Thyroid gland (tissue), 4 donors: ENCODE results near the gene ABCC3.

Experiments
- CTCF ChIP-seq, 6 experiments: fragments of 200-600 bp in 3 of 6; fragments of 450-650 bp in 3 of 6; sonication (generic) in 3 of 6; IDR thresholded peaks; one replicate each; pipeline ENCODE4 v1.5.1; 2016 to 2019; ENCODE audit warnings: antibody characterized with exemption in 6 of 6, mild to moderate bottlenecking in 2 of 6, inconsistent platforms in 1 of 6, moderate library complexity in 1 of 6
- POLR2A ChIP-seq, 2 donors: fragments of 450-650 bp; IDR thresholded peaks; one replicate each; pipeline ENCODE4 v1.6.1; 2017; ENCODE audit warnings: antibody characterized with exemption in 2 of 2, mild to moderate bottlenecking in 2 of 2, moderate library complexity in 1 of 2

- TF ChIP-seq CTCF (IDR thresholded peaks at IDR 0.05) (no peak), POLR2A (IDR thresholded peaks at IDR 0.05) (no peak)
These were observed 19.1 kb downstream of the ABCC3 start for GRCh38 chr17:50653738-50654137.
